ENCODE results near the gene NPEPL1. TPM values are rescaled to one million over a fixed set of nuclear protein-coding genes. Genes with fewer than 3 reads are reported as not detected.

NPEPL1 gene
- total RNA-seq, 2 donors from 2014 or later: 31.4 to 38.2 TPM

- Histone ChIP-seq H3K36me3 (replicated peaks in 1 of 2; ENCODE audit: insufficient read depth in 1 of 2, low read depth in 2 of 2) (no peaks in the 10 kb centered on the region), H3K4me1 (no peaks in the 10 kb centered on the region), H3K4me3 (no peak overlapping the region), H3K27me3 (no peaks in the 10 kb centered on the region), H3K9me3 (no peaks in the 10 kb centered on the region), H3K27ac (no peak overlapping the region)
- no peak for DNase-seq
- intact Hi-C loops (cut with DNase I): no loop called here
- ATAC-seq: no peak
- WGBS, 2 donors: 65 to 66% methylated on average over 10 of the region's 10 CpGs
- no peak for TF ChIP-seq POLR2A (IDR thresholded peaks at IDR 0.05)
Observed at GRCh38 chr20:58740356-58741308, 48.0 kb downstream of the NPEPL1 start.

DNA sequence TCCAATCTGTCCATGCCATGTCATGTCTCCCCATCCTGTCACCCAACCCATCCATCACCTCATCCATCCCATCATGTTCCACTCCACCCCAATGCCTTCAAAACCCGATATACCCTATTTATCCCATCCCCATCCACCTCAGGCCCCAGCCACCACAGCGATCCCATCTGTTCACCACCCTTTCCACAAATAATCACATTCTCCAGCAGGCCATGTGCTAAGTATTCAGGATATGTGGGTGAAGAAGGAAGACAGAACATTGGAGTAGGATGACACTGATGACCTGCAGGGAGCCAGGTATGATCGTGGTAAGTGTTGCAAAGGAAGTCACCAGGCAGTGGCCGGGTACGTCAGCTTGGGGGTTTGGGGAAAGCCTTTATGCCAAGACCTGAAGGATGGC lies 48.8 kb downstream of the NPEPL1 start:
- intact Hi-C loops (cut with DNase I): no loop called here
- Histone ChIP-seq H3K9me3 (no peaks in the 10 kb centered on the region), H3K27me3 (no peaks in the 10 kb centered on the region), H3K4me3 (no peak overlapping the region), H3K36me3 (replicated peaks in 1 of 2; ENCODE audit: insufficient read depth in 1 of 2, low read depth in 2 of 2) (no peaks in the 10 kb centered on the region), H3K27ac (no peak overlapping the region), H3K4me1 (no peaks in the 10 kb centered on the region)
- ATAC-seq (no peak), DNase-seq (no peak)
- 69 to 77% methylated on average over 5 of the region's 5 CpGs for WGBS, 2 donors
- no peak for TF ChIP-seq POLR2A (IDR thresholded peaks at IDR 0.05)
- TF ChIP-seq, protein P1, sequence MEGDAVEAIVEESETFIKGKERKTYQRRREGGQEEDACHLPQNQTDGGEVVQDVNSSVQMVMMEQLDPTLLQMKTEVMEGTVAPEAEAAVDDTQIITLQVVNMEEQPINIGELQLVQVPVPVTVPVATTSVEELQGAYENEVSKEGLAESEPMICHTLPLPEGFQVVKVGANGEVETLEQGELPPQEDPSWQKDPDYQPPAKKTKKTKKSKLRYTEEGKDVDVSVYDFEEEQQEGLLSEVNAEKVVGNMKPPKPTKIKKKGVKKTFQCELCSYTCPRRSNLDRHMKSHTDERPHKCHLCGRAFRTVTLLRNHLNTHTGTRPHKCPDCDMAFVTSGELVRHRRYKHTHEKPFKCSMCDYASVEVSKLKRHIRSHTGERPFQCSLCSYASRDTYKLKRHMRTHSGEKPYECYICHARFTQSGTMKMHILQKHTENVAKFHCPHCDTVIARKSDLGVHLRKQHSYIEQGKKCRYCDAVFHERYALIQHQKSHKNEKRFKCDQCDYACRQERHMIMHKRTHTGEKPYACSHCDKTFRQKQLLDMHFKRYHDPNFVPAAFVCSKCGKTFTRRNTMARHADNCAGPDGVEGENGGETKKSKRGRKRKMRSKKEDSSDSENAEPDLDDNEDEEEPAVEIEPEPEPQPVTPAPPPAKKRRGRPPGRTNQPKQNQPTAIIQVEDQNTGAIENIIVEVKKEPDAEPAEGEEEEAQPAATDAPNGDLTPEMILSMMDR (IDR thresholded peaks at IDR 0.05): no peak

DNA sequence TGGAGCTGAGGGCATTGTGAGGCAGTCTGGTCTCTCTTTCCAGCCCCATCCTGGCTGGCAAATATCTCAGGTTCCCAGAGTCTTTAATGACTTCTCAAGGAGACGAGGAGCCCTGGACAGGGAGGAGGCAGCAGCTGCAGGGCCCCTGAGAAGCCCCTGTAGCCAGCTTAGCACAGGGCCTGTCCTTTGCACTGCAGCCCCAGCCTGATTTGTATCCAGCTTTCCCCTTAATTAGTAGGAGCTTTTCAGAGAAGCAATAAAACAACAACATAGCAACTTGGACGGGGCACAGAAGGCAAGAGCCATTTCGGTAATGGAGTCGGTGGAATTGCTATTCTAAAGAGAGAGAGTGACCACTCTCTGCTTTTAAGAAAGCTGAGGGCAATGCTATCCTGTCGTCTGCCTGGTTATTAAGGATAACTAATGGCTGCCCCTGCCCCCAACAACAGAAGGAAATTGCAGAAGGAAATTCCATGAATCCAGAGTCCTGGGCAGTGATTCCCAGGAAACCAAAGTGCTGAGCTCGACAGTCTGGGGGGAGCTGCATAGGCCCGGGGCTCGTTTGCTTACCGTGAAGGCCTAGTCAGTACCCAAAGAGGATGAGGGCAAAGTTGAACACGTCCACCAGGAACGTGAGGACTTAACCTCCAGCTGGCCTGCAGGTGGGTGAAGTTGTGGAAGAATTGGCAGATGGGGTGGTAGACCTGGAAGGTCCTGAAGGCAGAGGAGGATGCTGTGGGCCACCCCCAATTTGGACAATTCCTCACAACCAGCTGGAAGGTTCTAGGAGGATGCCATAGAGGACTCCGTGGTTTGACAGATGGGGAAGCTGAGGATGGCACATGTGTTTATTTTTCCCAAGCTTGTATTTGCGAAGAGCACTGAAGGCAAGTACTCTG lies 50.3 kb downstream of the NPEPL1 start:
- ATAC-seq: no peak
- Histone ChIP-seq H3K27me3 (no peaks in the 10 kb centered on the region), H3K4me3 (no peak overlapping the region), H3K4me1 (no peaks in the 10 kb centered on the region), H3K36me3 (replicated peaks in 1 of 2; ENCODE audit: insufficient read depth in 1 of 2, low read depth in 2 of 2) (no peaks in the 10 kb centered on the region), H3K9me3 (no peaks in the 10 kb centered on the region), H3K27ac (no peak overlapping the region)
- intact Hi-C loops (cut with DNase I): no loop called here
- TF ChIP-seq, protein P1 (IDR thresholded peaks at IDR 0.05): no peak
- no peak for TF ChIP-seq POLR2A (IDR thresholded peaks at IDR 0.05)
- WGBS, 2 donors: 39 to 43% methylated on average over 12 to 13 of the region's 13 CpGs
- no peak for DNase-seq

GRCh38 chr20:58743929-58744534 lies 51.4 kb downstream of the NPEPL1 start:
- no peaks in the 10 kb centered on the region for H3K9me3 ChIP-seq
- TF ChIP-seq POLR2A (IDR thresholded peaks at IDR 0.05): no peak
- TF ChIP-seq, protein P1 (IDR thresholded peaks at IDR 0.05): no peak
- DNase-seq (no peak), ATAC-seq (no peak)
- no peaks in the 10 kb centered on the region for H3K4me1 ChIP-seq
- WGBS, 2 donors: 61 to 67% methylated on average over 1 of the region's 1 CpG
- no peak overlapping the region for H3K4me3 ChIP-seq
- no peaks in the 10 kb centered on the region for H3K27me3 ChIP-seq
- intact Hi-C loops (cut with DNase I): no loop called here
- H3K27ac ChIP-seq: no peak overlapping the region
- H3K36me3 ChIP-seq (replicated peaks in 1 of 2; ENCODE audit: insufficient read depth in 1 of 2, low read depth in 2 of 2): no peaks in the 10 kb centered on the region

DNA sequence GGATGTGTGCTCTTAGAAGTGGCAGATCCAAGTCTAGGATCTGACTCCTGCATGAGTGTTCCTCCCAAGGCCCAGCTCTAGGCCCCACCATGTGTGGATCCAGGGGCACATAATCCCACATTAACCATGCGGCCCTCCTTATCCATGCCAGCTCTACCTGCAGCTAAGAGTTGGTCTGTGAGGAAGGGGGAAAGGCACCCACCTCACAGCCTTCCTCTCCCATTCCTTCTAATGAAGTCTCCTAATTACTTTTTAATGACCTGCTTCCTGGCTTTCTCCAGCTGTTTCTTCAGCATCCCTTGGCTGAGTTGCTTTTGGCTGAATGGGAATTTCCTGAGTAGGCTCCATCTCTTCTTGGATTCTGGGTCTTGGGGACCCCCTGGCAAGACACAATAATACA lies 52.2 kb downstream of the NPEPL1 start:
- intact Hi-C loops (cut with DNase I): no loop called here
- H3K4me3 ChIP-seq: no peak overlapping the region
- no peak overlapping the region for H3K27ac ChIP-seq
- H3K9me3 ChIP-seq: no peaks in the 10 kb centered on the region
- DNase-seq: no peak
- H3K4me1 ChIP-seq: no peaks in the 10 kb centered on the region
- ATAC-seq: no peak
- no peaks in the 10 kb centered on the region for H3K36me3 ChIP-seq (replicated peaks in 1 of 2; ENCODE audit: insufficient read depth in 1 of 2, low read depth in 2 of 2)
- WGBS, 2 donors: 47 to 63% methylated on average over 1 of the region's 1 CpG
- no peaks in the 10 kb centered on the region for H3K27me3 ChIP-seq
- TF ChIP-seq POLR2A (IDR thresholded peaks at IDR 0.05): no peak
- TF ChIP-seq, protein P1 (IDR thresholded peaks at IDR 0.05): no peak
